Keratinocyte (primary cell): ENCODE data around the gene DDX46.

Experiments
- EZH2 ChIP-seq: IDR thresholded peaks from one replicate; pipeline ENCODE4 v1.6.1; 2012; ENCODE audit warnings: inconsistent platforms, mild to moderate bottlenecking, low read length, moderate library complexity
- TF ChIP-seq, protein P1 (sequence below), 3 experiments: IDR thresholded peaks in 1 of 3; conservative IDR thresholded peaks in 1 of 3; optimal IDR thresholded peaks in 1 of 3; 2 replicates in 2 of 3; 3 replicates in 1 of 3; pipeline versions ENCODE3 to v1.5.1; 2011; ENCODE audit warnings: low read length in 3 of 3, mild to moderate bottlenecking in 3 of 3, moderate library complexity in 2 of 3, control low read depth in 1 of 3, inconsistent platforms in 1 of 3; ENCODE audit not compliant: insufficient read depth in 2 of 3; ENCODE audit errors: extremely low read depth in 1 of 3

DNA sequence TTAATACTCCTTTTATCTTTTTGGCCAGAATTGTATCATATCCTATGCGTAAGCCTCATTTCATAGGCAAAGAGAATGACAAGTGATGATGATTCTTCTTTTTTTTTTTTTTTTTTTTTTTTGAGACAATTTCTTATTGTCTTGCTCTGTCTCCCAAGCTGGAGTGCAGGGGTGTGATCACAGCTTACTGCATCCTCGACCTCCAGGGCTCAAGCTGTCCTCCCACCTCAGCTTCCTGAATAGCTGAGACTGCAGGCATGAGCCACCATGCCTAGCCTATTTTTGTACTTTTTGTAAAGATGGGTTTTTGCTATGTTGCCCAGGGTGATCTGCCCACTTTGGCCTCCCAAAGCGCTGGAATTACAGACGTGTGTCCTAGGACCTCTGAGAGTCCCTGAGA is 45.2 kb downstream of the DDX46 start:
- TF ChIP-seq, protein P1, sequence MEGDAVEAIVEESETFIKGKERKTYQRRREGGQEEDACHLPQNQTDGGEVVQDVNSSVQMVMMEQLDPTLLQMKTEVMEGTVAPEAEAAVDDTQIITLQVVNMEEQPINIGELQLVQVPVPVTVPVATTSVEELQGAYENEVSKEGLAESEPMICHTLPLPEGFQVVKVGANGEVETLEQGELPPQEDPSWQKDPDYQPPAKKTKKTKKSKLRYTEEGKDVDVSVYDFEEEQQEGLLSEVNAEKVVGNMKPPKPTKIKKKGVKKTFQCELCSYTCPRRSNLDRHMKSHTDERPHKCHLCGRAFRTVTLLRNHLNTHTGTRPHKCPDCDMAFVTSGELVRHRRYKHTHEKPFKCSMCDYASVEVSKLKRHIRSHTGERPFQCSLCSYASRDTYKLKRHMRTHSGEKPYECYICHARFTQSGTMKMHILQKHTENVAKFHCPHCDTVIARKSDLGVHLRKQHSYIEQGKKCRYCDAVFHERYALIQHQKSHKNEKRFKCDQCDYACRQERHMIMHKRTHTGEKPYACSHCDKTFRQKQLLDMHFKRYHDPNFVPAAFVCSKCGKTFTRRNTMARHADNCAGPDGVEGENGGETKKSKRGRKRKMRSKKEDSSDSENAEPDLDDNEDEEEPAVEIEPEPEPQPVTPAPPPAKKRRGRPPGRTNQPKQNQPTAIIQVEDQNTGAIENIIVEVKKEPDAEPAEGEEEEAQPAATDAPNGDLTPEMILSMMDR (optimal IDR thresholded peaks at IDR 0.05 in 1 of 3, IDR thresholded peaks at IDR 0.05 in 1 of 3, conservative IDR thresholded peaks at IDR 0.05 in 1 of 3; ENCODE audit: extremely low read depth in 1 of 3, insufficient read depth in 2 of 3, low read length in 3 of 3): no peak
- no peak for TF ChIP-seq EZH2
